Mesenchymal stem cell (in vitro differentiated cells and primary cell): Measurements from ENCODE around the gene ZNF320.
A peak's percentile ranks its signal among the peaks of the same experiment; 100 is the strongest.
"Not testable (repeated sequence)": the region's sequence is repeated elsewhere in the genome, so short reads cannot be mapped to it uniquely, and the experiment has no call there.

ENCODE experiments used
- DNase-seq: peaks from one replicate; pipeline ENCODE4 v3.0.0-alpha.2; 2013
- H2AFZ ChIP-seq: one replicate; pipeline ENCODE4 v1.6.1; 2013; ENCODE audit warnings: low read depth, mild to moderate bottlenecking, control low read depth, inconsistent platforms, low read length, moderate library complexity
- H2AK5ac ChIP-seq: 2 replicates; pipeline ENCODE4 v1.6.1; 2013; ENCODE audit warnings: low read length, moderate library complexity, mild to moderate bottlenecking, inconsistent platforms; ENCODE audit not compliant: severe bottlenecking
- H2BK120ac ChIP-seq: one replicate; pipeline ENCODE4 v1.6.1; 2013; ENCODE audit warnings: low read depth, mild to moderate bottlenecking, inconsistent platforms, low read length, moderate library complexity
- H2BK12ac ChIP-seq, 2 experiments: one replicate each; pipeline ENCODE4 v1.6.1; 2013; ENCODE audit warnings: inconsistent platforms in 2 of 2, low read length in 2 of 2, mild to moderate bottlenecking in 2 of 2, moderate library complexity in 2 of 2, control low read depth in 1 of 2
- H2BK15ac ChIP-seq: one replicate; pipeline ENCODE4 v1.6.1; 2013; ENCODE audit warnings: mild to moderate bottlenecking, low read depth, inconsistent platforms; ENCODE audit not compliant: poor library complexity, severe bottlenecking
- H2BK5ac ChIP-seq: 2 replicates; pipeline ENCODE4 v1.6.1; 2013; ENCODE audit warnings: low read depth, mild to moderate bottlenecking, low read length, control low read depth, inconsistent platforms; ENCODE audit not compliant: poor library complexity, severe bottlenecking
- H3K14ac ChIP-seq, 2 experiments: one replicate each; pipeline ENCODE4 v1.6.1; 2013; ENCODE audit warnings: inconsistent platforms in 2 of 2, low read length in 2 of 2, control low read depth in 1 of 2, mild to moderate bottlenecking in 1 of 2, moderate library complexity in 1 of 2
- H3K18ac ChIP-seq, 2 experiments: one replicate each; pipeline ENCODE4 v1.6.1; 2013; ENCODE audit warnings: inconsistent platforms in 2 of 2, low read length in 2 of 2, control low read depth in 1 of 2, low read depth in 1 of 2, mild to moderate bottlenecking in 1 of 2
- H3K23ac ChIP-seq, 2 experiments: one replicate each; pipeline ENCODE4 v1.6.1; 2013; ENCODE audit warnings: inconsistent platforms in 2 of 2, low read length in 2 of 2, mild to moderate bottlenecking in 2 of 2, moderate library complexity in 2 of 2, control low read depth in 1 of 2
- H3K27ac ChIP-seq: 2 replicates; pipeline ENCODE4 v1.5.1; 2013; ENCODE audit warnings: mild to moderate bottlenecking, moderate library complexity, low read length, control low read depth, inconsistent platforms; ENCODE audit not compliant: poor library complexity, severe bottlenecking
- H3K27me3 ChIP-seq, 2 experiments: 2 replicates each; pipeline versions ENCODE4 v1.6.1 to v1.7.0; 2013; ENCODE audit warnings: low read length in 2 of 2, mild to moderate bottlenecking in 2 of 2, moderate library complexity in 2 of 2, control low read depth in 1 of 2, inconsistent platforms in 1 of 2; ENCODE audit not compliant: control insufficient read depth in 1 of 2, insufficient read depth in 1 of 2
- H3K36me3 ChIP-seq, 2 experiments: 2 replicates each; pipeline versions ENCODE4 v1.6.1 to v1.7.0; 2013; ENCODE audit warnings: low read length in 2 of 2, control low read depth in 1 of 2, inconsistent platforms in 1 of 2, low read depth in 1 of 2, mild to moderate bottlenecking in 1 of 2; ENCODE audit not compliant: insufficient read depth in 2 of 2, control insufficient read depth in 1 of 2
- H3K4ac ChIP-seq, 2 experiments: one replicate each; pipeline ENCODE4 v1.6.1; 2013; ENCODE audit warnings: inconsistent platforms in 2 of 2, low read length in 2 of 2, mild to moderate bottlenecking in 2 of 2, moderate library complexity in 2 of 2, control low read depth in 1 of 2, low read depth in 1 of 2
- H3K4me1 ChIP-seq: 2 replicates; pipeline ENCODE4 v1.6.1; 2013; ENCODE audit warnings: low read depth, low read length, control low read depth; ENCODE audit not compliant: control insufficient read depth, insufficient read depth
- H3K4me2 ChIP-seq: 2 replicates; pipeline ENCODE4 v1.6.1; 2013; ENCODE audit warnings: low read length, mild to moderate bottlenecking, inconsistent platforms; ENCODE audit not compliant: poor library complexity, severe bottlenecking
- H3K4me3 ChIP-seq, 2 experiments: 2 replicates each; pipeline versions ENCODE4 v1.5.1 to v1.7.0; 2013; ENCODE audit warnings: low read length in 2 of 2, mild to moderate bottlenecking in 2 of 2, control low read depth in 1 of 2, low read depth in 1 of 2; ENCODE audit not compliant: insufficient read depth in 1 of 2
- H3K79me1 ChIP-seq: replicated peaks from 2 replicates; pipeline ENCODE4 v1.6.1; 2013; ENCODE audit warnings: mild to moderate bottlenecking, control low read depth, low read length, inconsistent platforms; ENCODE audit not compliant: poor library complexity, severe bottlenecking
- H3K9ac ChIP-seq: 2 replicates; pipeline ENCODE4 v1.7.0; 2013; ENCODE audit warnings: mild to moderate bottlenecking, low read length, moderate library complexity
- H3K9me3 ChIP-seq: 2 replicates; pipeline ENCODE4 v1.7.0; 2013; ENCODE audit warnings: mild to moderate bottlenecking, low read length; ENCODE audit not compliant: control insufficient read depth
- H4K8ac ChIP-seq: one replicate; pipeline ENCODE4 v1.6.1; 2013; ENCODE audit warnings: inconsistent platforms, mild to moderate bottlenecking, low read length, moderate library complexity
- H4K91ac ChIP-seq: one replicate; pipeline ENCODE4 v1.6.1; 2013; ENCODE audit warnings: mild to moderate bottlenecking, low read length, inconsistent platforms
- WGBS: methylation state at CpG from one replicate; pipeline ENCODE4 v1.1.7; 2013; ENCODE audit warnings: mixed read lengths; 5-methylcytosine and 5-hydroxymethylcytosine counted together

ZNF320 gene

DNA sequence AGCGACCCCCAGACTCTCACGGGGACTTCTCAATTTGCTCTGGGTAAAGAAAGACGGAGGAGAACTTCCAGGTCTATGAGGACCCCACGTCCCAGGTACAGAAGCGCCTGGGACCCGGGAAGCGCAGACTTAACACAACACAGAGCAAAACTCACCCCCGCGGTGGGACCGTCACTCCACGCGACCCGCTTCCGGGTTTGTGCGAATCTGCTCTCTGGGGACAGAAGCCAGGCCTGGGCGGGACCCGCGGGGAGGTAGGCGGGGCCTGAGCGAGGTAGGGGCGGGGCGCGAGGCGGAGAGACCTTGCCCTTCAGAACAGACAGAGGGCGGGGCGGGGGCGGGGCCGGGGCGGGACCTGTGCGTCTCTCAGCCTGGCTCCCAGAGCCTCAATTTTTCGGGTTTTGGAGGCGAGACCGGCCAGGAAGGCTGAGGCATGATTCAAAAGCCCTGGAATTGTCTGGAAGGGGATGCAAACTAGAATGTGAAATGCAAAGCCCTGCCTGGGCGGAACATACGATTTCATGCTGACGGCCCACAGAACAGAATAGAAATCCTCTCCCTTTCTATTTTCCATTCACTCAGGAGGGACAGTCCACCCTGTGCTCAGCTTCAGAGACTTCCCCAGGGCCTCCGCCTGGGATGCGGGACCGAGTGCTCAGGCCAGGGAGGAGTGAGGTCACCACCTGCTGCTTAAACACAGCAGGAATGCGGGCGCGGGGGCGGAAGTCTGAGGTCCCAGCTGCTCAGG is 45.1 kb upstream of the ZNF320 start:
- H2BK120ac ChIP-seq: peak overlapping the region; percentile 34
- peaks cover 0 to 3% of the 10 kb centered on the region in 2 experiments for H3K36me3 ChIP-seq
- 1% methylated on average over 39 of the region's 43 CpGs for WGBS
- H3K4me3 ChIP-seq: peak overlapping the region; percentile 69 to 97
- peak overlapping the region; percentile 69 for H2BK15ac ChIP-seq
- no peak overlapping the region for H2BK5ac ChIP-seq
- no peak overlapping the region for H3K23ac ChIP-seq
- H4K8ac ChIP-seq: no peak overlapping the region
- H3K4me1 ChIP-seq: peaks cover 3% of the 10 kb centered on the region
- no peak overlapping the region for H2BK12ac ChIP-seq
- H3K27me3 ChIP-seq: no peaks in the 10 kb centered on the region
- DNase-seq: peak; percentile 86
- H2AK5ac ChIP-seq: no peak overlapping the region
- H3K18ac ChIP-seq: peak overlapping the region in 1 of 2 experiments; percentile 86
- H2AFZ ChIP-seq: peak overlapping the region; percentile 77
- H3K14ac ChIP-seq: peak overlapping the region in 1 of 2 experiments; percentile 36
- peaks cover 10% of the 10 kb centered on the region for H3K9me3 ChIP-seq
- H4K91ac ChIP-seq: no peak overlapping the region
- peaks cover 11% of the 10 kb centered on the region for H3K79me1 ChIP-seq
- H3K27ac ChIP-seq: peak overlapping the region; percentile 79
- peak overlapping the region; percentile 92 for H3K4me2 ChIP-seq
- peak overlapping the region in 1 of 2 experiments; percentile 45 for H3K4ac ChIP-seq
- peak overlapping the region; percentile 96 for H3K9ac ChIP-seq

GRCh38 chr19:52941941-52942385 is 44.5 kb upstream of the ZNF320 start:
- H3K27ac ChIP-seq: peak overlapping the region; percentile 79
- H4K91ac ChIP-seq: no peak overlapping the region
- H2AK5ac ChIP-seq: no peak overlapping the region
- H3K18ac ChIP-seq: peak overlapping the region; percentile 43 to 86
- peaks cover 0 to 8% of the 10 kb centered on the region in 2 experiments for H3K36me3 ChIP-seq
- DNase-seq: peak; percentile 50
- H3K9me3 ChIP-seq: peaks cover 6% of the 10 kb centered on the region
- peak overlapping the region; percentile 34 for H2BK120ac ChIP-seq
- H2AFZ ChIP-seq: peak overlapping the region; percentile 66
- no peak overlapping the region for H4K8ac ChIP-seq
- peak overlapping the region; percentile 92 for H3K4me2 ChIP-seq
- peaks cover 16% of the 10 kb centered on the region for H3K79me1 ChIP-seq
- no peak overlapping the region for H2BK15ac ChIP-seq
- H3K4me3 ChIP-seq: peak overlapping the region; percentile 69 to 97
- H3K4me1 ChIP-seq: peaks cover 3% of the 10 kb centered on the region
- WGBS: under 1% methylated on average over 26 of the region's 26 CpGs
- H2BK5ac ChIP-seq: no peak overlapping the region
- peak overlapping the region in 1 of 2 experiments; percentile 45 for H3K4ac ChIP-seq
- H3K14ac ChIP-seq: peak overlapping the region in 1 of 2 experiments; percentile 36
- no peaks in the 10 kb centered on the region for H3K27me3 ChIP-seq
- H3K23ac ChIP-seq: no peak overlapping the region
- no peak overlapping the region for H2BK12ac ChIP-seq
- H3K9ac ChIP-seq: peak overlapping the region; percentile 96

DNA sequence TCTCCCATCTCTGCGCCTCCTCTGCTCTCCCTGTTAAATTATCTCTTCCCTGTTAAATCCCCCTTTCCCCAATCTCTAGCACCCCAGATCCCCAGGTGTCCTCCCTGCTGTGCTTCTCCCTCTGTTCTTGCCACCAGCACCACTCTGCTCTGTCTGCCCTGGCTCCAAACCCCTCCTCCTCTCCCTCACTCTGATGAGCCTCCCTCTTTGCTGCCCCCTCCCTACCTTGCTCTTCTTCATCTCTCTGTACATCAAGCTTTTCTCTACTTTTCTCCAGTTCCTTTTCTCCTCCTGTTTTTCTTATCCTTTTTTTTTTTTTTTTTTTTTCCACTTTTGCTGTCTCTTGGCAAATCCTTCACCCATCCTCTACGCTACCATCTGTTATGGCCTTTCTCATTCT is 44.1 kb upstream of the ZNF320 start:
- not testable (repeated sequence) for H3K23ac ChIP-seq, H3K27ac ChIP-seq, H3K14ac ChIP-seq, H2AK5ac ChIP-seq, DNase-seq, H2BK15ac ChIP-seq, H2BK12ac ChIP-seq, H3K9me3 ChIP-seq, H3K4me1 ChIP-seq, H3K27me3 ChIP-seq, H4K91ac ChIP-seq, H3K18ac ChIP-seq, H2BK120ac ChIP-seq, H2BK5ac ChIP-seq, H3K4ac ChIP-seq, H4K8ac ChIP-seq
- WGBS: 43% methylated on average over 2 of the region's 2 CpGs
- H3K79me1 ChIP-seq: peaks cover 16% of the 10 kb centered on the region
- H3K36me3 ChIP-seq: peaks cover 0 to 10% of the 10 kb centered on the region in 2 experiments
- peak overlapping the region; percentile 66 for H2AFZ ChIP-seq
- H3K9ac ChIP-seq: peak overlapping the region; percentile 96
- peak overlapping the region; percentile 92 for H3K4me2 ChIP-seq
- peak overlapping the region in 1 of 2 experiments; percentile 97 for H3K4me3 ChIP-seq

DNA sequence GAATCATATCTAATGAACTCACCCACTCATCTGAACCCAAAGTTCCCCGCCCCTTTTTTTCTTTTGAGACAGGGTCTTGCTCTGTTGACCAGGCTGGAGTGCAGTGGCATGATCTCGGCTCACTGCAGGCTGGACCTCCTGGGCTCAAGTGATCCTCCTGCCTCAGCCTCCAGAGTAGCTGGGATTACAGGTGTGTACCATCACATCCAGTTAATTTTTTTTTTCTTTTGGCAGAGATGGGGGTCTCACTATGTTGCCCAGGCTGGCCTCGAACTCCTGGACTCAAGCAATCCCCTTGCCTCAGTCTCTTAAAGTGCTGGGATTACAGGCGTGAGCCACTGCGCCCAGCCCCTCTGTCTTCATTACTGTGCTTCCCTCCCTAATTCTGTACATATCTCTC is 43.5 kb upstream of the ZNF320 start:
- not testable (repeated sequence) for H3K27ac ChIP-seq, H3K9ac ChIP-seq, DNase-seq, H4K91ac ChIP-seq, H3K9me3 ChIP-seq, H3K4me1 ChIP-seq, H3K27me3 ChIP-seq, H4K8ac ChIP-seq, H2BK15ac ChIP-seq, H3K23ac ChIP-seq, H3K14ac ChIP-seq, H3K18ac ChIP-seq, H2AFZ ChIP-seq, H2BK12ac ChIP-seq, H3K4me3 ChIP-seq, H3K4me2 ChIP-seq, H2BK5ac ChIP-seq, H2BK120ac ChIP-seq, H2AK5ac ChIP-seq, H3K4ac ChIP-seq
- peaks cover 0 to 10% of the 10 kb centered on the region in 2 experiments for H3K36me3 ChIP-seq
- WGBS: 96% methylated on average over 5 of the region's 5 CpGs
- peaks cover 16% of the 10 kb centered on the region for H3K79me1 ChIP-seq
